OCI-M1 (cell line): ENCODE results near the gene PDE4B.
A peak's percentile ranks its signal among the peaks of the same experiment; 100 is the strongest.
"Not testable (repeated sequence)": the region's sequence is repeated elsewhere in the genome, so short reads cannot be mapped to it uniquely, and the experiment has no call there.

Experiments used
- DNase-seq: peaks from one replicate; lab custom pipeline; 2025; lab: John Stamatoyannopoulos, UW

Gene PDE4B

DNA sequence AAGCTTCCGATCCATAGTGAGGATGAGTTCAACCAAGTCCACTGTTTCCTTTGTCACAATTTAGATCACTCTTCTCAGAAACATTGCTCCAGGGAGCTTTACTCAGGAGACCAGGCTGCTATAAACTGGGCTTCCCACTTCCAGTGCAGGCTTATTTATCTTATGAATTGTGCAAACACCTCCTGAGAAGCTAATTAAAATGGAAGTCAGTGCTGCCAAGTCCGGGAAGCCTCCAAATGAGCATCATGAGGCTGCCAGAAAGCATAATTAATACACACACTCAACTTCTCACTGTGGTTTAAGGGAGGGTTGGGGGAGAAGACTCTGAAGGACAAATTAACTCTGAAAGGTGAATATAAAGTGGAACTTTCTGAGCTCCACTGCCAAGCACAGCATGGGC is 596.2 kb downstream of the PDE4B start:
- DNase-seq: no peak

- DNase-seq: peak; percentile 48
Observed at GRCh38 chr1:66393586-66394287, 601.0 kb downstream of the PDE4B start.

- DNase-seq: no peak
Observed at GRCh38 chr1:66394603-66395002, 601.9 kb downstream of the PDE4B start.

DNA sequence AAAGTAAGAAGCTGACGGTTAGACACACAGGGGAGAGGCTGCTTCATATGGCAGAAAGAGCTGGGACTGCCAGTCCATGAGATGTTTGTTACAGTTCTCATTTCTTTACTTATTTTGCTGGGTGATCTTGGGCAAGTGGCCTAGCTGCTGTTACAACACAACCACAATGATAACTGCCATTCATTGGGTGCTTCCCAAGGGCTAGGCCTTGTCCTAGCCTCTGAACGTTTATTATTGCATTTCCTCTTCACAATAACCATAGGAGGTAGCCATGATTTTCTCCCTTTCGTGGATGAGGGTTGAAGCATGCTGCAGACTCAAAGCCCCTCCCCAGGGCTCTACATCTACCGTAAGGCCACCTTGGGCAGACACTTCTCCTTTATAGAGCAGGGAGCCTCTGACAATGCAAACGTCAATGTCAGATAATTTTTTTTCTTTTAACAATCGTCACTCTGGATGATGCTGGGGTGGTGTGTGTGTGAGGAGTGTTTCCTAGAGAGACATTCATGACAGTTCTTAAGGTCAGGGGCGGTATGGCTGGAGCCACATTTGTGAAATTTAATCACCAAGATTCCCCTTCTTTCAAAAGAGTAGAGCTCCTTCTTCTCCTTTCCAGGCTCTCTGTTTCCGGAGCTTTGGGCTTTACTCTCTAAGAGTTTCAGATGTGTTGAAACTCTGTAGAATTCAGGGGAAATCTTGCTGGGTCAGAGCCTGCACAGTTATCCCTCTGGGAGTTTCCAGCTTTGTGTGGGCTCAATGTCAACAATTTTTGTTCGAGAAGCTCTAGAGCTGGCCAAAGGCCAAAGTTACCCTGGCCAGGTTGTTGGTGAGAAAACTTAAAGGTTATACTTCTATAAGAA is 602.7 kb downstream of the PDE4B start:
- no peak for DNase-seq

DNA sequence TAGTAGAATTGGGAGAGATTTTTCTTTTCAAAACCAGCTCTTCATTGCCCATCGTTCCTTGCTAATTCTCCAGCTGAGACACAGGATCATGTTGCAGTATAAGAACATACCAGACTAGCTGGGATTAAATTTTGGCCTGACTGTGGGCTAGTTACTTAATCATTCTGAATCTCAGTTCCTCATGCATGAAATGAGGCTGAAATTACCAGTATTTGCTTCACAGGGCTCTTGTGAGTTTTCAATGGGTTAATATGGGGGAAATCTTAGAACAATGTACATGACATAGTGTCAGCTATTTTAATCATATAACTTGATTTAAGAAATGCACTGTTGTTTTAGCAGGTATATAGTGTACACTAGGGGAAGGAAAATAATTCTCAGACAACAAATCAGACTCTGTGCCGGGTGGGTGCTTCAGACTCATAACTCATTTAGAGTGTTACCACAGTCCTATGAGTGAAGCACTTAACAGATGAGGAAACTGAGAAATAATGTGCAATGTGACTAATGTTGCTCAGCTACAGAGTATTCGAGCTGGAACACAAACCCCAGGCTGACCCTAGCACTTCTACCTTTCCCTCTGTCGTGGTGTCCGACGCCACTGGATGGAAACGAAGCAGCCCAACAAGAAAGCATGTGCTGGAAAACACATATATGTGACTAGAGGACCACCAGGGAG is 603.7 kb downstream of the PDE4B start:
- no peak for DNase-seq

DNA sequence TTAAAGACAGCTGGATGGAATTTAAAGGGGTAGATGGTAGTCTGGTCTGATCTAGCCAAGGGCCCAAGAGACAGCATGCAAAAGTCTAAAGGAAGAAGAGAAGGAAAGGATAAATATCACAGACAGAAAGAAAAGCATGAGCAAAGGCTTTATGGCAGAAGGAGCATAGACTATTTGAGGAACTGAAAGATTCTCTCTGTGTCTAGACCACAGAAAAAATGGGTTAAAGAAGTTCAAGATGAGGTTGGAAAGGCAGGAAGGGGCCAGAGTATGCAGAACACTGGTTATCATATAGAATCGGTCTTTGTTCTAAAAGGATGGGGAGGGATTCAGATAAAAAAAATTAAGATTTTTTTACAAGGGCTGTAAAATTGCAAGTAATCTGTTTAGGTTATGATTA is 604.5 kb downstream of the PDE4B start:
- no peak for DNase-seq

DNA sequence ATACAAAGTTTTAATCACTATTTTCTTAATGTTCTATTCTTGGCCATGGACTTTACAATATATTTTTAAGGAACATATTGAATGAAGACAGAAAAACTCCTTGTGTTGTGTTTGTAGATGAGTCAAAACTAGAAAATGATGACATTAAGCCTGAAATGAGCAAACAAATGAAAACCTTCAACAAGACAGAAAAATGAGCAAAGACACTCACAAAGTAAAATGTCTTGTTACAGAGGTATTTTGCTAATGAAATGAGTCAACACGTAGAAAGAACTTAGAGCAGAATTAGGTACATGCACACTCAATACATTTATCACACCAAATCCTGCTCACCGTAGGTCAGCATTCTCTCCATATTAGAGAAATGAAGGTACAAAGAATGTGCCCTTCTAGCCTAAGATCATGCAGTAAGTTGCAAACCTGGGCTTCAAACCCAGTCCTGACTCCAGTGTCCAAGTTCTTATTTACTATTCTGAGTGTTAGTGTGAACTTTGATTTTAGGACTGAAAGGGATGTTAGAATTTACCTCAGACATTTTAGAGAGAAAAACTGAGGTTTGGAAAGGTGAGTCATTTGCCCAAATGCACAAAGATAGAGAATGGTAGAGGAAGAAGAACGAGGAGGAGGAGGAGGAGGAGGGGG is 607.3 kb downstream of the PDE4B start:
- no peak for DNase-seq

- DNase-seq: no peak
Observed at GRCh38 chr1:66400660-66401059, 608.0 kb downstream of the PDE4B start.

DNA sequence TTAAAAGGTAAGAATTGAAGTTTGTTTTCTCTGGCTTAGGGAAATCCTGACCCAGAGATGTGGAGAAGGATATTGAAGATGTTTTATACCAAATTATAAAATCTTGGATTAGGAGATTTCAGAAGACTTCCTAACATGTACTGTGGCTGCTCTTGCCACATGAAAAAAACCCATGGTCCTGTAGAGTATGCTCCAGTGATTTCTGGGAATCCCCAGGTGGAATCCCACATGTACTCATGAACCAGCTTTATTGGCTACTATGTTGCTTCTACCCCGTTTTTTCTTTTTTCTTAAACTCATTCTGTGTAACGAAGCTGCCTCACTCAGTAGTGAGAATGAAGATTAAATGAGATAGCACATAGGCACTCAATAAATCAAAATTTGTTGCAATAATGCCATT is 608.5 kb downstream of the PDE4B start:
- no peak for DNase-seq

DNA sequence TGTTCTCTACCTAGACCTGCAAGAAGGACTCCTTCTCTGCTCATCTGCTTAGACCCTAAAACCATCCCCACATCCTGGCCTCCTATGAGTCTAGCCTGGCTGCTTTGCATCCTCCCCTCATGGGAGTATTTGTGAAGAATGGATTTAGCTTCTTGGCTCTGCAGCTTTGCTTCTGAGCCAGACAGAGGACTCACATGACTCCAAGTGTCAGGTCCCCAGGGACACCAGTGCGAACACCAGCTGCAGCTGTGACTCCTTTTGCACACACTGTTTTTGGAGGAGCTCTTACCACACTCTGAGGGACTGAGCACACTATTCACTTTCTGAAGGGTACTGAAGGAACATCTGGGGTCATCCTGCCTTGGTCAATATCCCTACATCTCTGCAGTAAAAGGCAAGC is 609.5 kb downstream of the PDE4B start:
- DNase-seq: no peak

- DNase-seq: peak; percentile 31
Observed at GRCh38 chr1:66403007-66403731, 610.5 kb downstream of the PDE4B start.

- no peak for DNase-seq
Observed at GRCh38 chr1:66405061-66405460, 612.4 kb downstream of the PDE4B start.

DNA sequence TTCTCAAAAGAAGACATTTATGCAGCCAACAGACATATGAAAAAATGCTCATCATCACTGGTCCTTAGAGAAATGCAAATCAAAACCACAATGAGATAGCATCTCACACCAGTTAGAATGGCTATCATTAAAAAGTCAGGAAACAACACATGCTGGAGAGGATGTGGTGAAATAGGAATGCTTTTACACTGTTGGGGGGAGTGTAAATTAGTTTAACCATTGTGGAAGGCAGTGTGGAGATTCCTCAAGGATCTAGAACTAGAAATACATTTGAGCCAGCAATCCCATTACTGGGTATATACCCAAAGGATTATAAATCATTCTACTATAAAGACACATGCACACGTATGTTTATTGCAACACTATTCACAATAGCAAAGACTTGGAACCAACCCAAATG is 618.8 kb downstream of the PDE4B start:
- not testable (repeated sequence) for DNase-seq

- peak; percentile 37 for DNase-seq
Observed at GRCh38 chr1:66412704-66413103, 620.0 kb downstream of the PDE4B start.

DNA sequence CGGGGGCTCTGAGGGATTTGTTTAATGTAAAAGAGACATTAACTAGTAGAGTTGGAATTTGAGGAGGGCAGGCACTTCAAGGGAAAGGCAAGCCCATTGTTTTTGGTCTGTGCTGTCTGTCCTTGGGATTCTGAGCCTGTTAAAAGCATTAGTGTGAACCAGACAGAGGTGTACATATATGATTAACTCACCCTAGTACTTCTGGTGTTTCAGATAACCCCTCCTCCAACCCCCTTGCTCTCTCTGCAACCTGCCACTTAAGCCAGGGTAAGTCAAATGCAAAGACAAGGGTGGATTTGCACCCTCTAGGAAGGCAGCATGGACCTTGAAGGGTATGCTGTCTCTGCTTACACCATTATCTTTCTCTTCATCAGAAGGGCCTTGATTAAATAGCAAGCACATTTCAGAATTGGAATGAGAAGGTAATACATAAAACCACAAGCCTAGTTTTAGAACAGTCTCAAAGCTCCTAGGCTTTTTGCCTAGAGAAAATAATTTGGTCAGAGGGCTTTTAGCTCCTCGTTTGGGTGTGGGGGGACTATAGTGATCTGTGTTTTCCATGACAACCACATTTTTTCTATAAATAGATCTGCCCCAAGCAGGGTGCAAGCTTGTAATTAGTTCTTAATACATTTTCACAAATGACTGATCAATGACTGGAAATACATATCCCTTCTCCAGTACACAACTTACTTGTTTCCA is 620.6 kb downstream of the PDE4B start:
- peak; percentile 76 for DNase-seq

- no peak for DNase-seq
Observed at GRCh38 chr1:66413838-66414175, 621.1 kb downstream of the PDE4B start.

GRCh38 chr1:66415281-66415680 is 622.6 kb downstream of the PDE4B start:
- no peak for DNase-seq

- DNase-seq: peak; percentile 74
Observed at GRCh38 chr1:66415866-66416265, 623.2 kb downstream of the PDE4B start.

DNA sequence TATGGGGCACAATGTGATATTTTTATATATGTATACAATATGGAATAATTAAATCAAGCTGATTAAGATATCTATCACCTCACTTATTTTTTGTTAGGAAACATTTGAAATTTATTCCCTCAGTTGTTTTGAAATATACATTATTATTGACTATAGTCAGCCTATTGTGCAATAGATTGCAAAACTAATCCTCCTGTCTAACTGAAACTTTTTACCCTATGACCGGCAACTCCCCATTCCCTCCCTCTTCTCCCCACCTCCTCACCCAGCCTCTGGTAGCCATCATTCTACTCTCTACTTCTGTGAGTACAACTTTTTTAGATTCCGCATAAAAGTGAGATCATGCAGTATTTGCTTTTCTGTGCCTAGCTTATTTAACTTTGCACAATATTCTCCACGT is 623.6 kb downstream of the PDE4B start:
- peak; percentile 41 for DNase-seq

- no peak for DNase-seq
Observed at GRCh38 chr1:66418021-66418420, 625.3 kb downstream of the PDE4B start.

DNA sequence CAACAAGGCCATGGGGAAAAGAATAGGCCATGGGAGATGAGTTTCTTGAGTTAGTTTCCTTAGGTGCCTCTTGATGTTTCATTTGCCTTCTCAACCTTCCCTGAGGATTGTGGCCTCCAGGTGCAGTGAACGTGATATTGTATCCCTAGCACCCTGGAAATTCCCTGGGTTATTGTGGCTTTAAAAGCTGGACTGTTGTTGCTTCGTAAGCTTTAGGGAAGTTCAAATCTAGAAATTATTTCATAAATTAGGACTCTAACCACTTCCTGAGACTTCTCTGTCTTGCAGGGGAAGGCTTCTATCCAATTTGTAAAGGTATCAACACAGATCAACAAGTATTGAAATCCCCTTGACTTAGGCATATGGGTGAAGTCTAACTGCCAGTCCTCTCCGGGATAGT is 627.5 kb downstream of the PDE4B start:
- not testable (repeated sequence) for DNase-seq
